ENCODE measurements around the gene LHB. TPM values are rescaled to one million over a fixed set of nuclear protein-coding genes. Genes with fewer than 3 reads are reported as not detected.
"Not testable (repeated sequence)": the region's sequence is repeated elsewhere in the genome, so short reads cannot be mapped to it uniquely, and the experiment has no call there.

The LHB gene
- total and polyA plus RNA-seq, 2 donors: 1.2 TPM; not detected in 1

GRCh38 chr19:49025599-49025998 lies 8.7 kb upstream of the LHB start:
- H3K4me1 ChIP-seq (ENCODE audit: control insufficient read depth in 2 of 2, insufficient read depth in 2 of 2, low read length in 2 of 2); H3K4me3 ChIP-seq (ENCODE audit: low read length in 2 of 2); H3K9me3 ChIP-seq (ENCODE audit: control insufficient read depth in 2 of 2, insufficient read depth in 1 of 2, low read length in 1 of 2); DNase-seq (ENCODE audit: low read depth in 6 of 9, low spot score in 9 of 9); H3K27ac ChIP-seq (ENCODE audit: low read depth in 1 of 2, low read length in 1 of 2); H3K36me3 ChIP-seq (ENCODE audit: control insufficient read depth in 2 of 2, insufficient read depth in 2 of 2, low read length in 1 of 2): not testable (repeated sequence)
- 91% methylated on average over 23 of the region's 23 CpGs for WGBS
- H3K27me3 ChIP-seq (ENCODE audit: control insufficient read depth in 2 of 2, insufficient read depth in 1 of 2, low read length in 1 of 2): peaks cover 0 to 19% of the 10 kb centered on the region in 2 donors

DNA sequence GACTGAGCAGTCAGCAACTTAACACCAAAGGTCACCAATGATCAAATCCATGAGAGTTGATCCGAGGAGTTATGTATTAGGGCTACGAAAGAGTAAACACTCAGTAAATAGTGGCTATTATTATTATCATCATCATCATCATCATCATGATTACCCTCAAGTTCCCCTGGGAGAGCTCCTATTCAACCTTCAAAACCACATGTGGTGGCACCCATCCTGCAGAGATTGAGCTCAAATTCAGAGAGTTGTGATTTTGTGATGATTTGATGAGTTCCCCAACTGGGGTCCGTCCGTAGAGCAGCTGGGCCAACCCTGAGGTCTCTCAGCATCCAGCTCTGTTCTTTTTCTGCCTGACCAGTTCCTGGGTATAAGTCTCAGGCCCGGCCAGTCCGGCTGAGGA lies 8.2 kb upstream of the LHB start:
- peaks cover 4 to 24% of the 10 kb centered on the region in 2 donors for H3K27me3 ChIP-seq (ENCODE audit: control insufficient read depth in 2 of 2, insufficient read depth in 1 of 2, low read length in 1 of 2)
- not testable (repeated sequence) for H3K36me3 ChIP-seq (ENCODE audit: control insufficient read depth in 2 of 2, insufficient read depth in 2 of 2, low read length in 1 of 2); H3K4me3 ChIP-seq (ENCODE audit: low read length in 2 of 2); H3K27ac ChIP-seq (ENCODE audit: low read depth in 1 of 2, low read length in 1 of 2); H3K4me1 ChIP-seq (ENCODE audit: control insufficient read depth in 2 of 2, insufficient read depth in 2 of 2, low read length in 2 of 2); H3K9me3 ChIP-seq (ENCODE audit: control insufficient read depth in 2 of 2, insufficient read depth in 1 of 2, low read length in 1 of 2); DNase-seq (ENCODE audit: low read depth in 6 of 9, low spot score in 9 of 9)
- WGBS: 93% methylated on average over 4 of the region's 6 CpGs

DNA sequence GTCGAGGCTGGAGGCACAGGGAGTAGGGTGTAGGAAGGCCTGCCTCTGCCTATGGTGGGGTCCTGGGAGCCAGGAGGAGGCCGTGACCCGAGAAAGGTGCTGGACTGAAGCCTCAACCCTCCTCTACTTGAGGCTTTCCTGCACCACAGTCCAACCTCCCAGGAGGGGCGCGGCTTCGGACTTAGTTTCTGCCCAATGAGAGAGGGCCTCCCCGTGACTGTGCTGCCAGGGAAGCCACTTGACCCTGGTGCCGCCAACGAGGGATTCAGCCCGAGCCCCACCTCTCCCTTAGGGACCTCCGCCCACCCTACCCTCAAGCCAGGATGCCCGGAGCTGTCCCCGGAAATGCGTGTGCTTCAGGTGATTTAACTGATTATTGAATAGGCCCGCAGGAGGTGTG lies 7.3 kb upstream of the LHB start, which contains the start of gene CGB3:
Gene CGB3, minus strand, starts transcription at position 101 of the 400 bp plus-strand sequence. CDS start 362 bp downstream, outside the sequence.
- not testable (repeated sequence) for H3K9me3 ChIP-seq (ENCODE audit: control insufficient read depth in 2 of 2, insufficient read depth in 1 of 2, low read length in 1 of 2); H3K36me3 ChIP-seq (ENCODE audit: control insufficient read depth in 2 of 2, insufficient read depth in 2 of 2, low read length in 1 of 2); H3K4me3 ChIP-seq (ENCODE audit: low read length in 2 of 2); H3K4me1 ChIP-seq (ENCODE audit: control insufficient read depth in 2 of 2, insufficient read depth in 2 of 2, low read length in 2 of 2); H3K27ac ChIP-seq (ENCODE audit: low read depth in 1 of 2, low read length in 1 of 2); DNase-seq (ENCODE audit: low read depth in 6 of 9, low spot score in 9 of 9)
- 77% methylated on average over 15 of the region's 15 CpGs for WGBS
- H3K27me3 ChIP-seq (ENCODE audit: control insufficient read depth in 2 of 2, insufficient read depth in 1 of 2, low read length in 1 of 2): peaks cover 10 to 32% of the 10 kb centered on the region in 2 donors

DNA sequence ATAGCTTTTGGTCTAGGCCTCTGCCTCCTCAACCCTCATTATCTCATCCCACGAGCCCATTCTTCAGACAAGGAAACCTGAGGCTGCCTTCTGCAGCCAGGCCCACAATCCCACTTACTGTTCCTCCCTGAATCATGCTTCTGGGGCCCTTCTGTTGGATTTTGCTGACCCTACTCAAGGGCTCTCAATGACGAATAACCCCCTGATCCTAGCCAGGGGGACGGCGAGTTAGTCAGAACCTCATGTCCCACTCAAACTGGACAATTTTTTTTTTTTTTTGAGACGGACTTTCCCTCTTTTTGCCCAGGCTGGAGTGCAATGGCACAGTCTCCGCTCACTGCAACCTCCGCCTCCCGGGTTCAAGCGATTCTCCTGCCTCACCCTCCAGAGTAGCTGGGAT lies 5.2 kb upstream of the LHB start:
- Histone ChIP-seq H3K27ac (ENCODE audit: low read depth in 1 of 2, low read length in 1 of 2) (no peak overlapping the region), H3K9me3 (ENCODE audit: control insufficient read depth in 2 of 2, insufficient read depth in 1 of 2, low read length in 1 of 2) (no peaks in the 10 kb centered on the region), H3K36me3 (ENCODE audit: control insufficient read depth in 2 of 2, insufficient read depth in 2 of 2, low read length in 1 of 2) (no peaks in the 10 kb centered on the region), H3K27me3 (ENCODE audit: control insufficient read depth in 2 of 2, insufficient read depth in 1 of 2, low read length in 1 of 2) (peaks cover 16 to 53% of the 10 kb centered on the region in 2 donors), H3K4me1 (ENCODE audit: control insufficient read depth in 2 of 2, insufficient read depth in 2 of 2, low read length in 2 of 2) (peaks cover 3 to 14% of the 10 kb centered on the region in 2 donors), H3K4me3 (ENCODE audit: low read length in 2 of 2) (no peak overlapping the region)
- WGBS: 96% methylated on average over 9 of the region's 9 CpGs
- DNase-seq (ENCODE audit: low read depth in 6 of 9, low spot score in 9 of 9): no peak

DNA sequence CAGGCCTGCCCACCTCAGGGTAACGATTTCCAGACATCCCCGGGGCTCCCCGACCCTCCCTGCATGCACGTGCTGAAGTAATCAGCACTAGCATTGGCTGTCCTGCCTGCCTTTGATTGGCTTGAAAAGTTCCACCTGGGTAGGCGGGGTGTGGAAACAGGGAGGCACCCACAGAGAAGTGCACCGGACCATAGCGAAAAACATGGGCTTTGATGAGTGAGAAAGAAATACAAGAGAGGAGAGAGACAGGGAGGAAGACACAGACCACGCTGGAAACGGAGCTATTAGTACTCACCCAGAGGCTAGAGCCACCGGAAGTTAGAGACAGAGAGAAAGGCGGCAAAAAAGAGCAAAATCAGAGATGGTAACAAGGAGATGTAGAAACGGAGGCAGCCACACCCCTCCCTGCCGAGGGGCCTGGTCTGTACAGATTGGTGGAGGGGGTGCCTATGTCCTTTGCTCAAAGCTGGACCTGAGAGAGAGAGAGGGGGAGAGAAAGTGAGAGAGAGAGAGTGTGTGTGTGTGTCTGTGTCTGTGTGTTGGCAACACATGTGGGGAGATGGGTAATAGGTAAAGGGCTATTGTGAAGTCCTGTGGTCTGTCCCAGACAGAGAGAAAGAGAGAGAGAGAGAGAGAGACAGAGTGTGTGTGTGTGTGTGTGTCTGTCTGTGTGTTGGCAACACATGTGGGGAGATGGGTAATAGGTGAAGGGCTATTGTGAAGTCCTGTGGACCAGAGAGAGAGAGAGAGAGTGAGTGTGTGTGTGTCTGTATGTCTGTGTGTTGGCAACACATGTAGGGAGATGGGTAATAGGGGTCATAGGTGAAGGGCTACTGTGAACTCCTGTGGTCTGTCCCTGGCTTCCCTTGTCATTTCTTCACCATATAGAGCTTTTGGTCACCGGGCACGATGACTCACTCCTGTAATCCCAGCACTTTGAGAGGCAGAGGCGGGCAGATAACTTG lies 4.3 kb upstream of the LHB start:
- H3K4me1 ChIP-seq (ENCODE audit: control insufficient read depth in 2 of 2, insufficient read depth in 2 of 2, low read length in 2 of 2): peaks cover 3 to 14% of the 10 kb centered on the region in 2 donors
- no peak overlapping the region for H3K4me3 ChIP-seq (ENCODE audit: low read length in 2 of 2)
- no peak for DNase-seq (ENCODE audit: low read depth in 6 of 9, low spot score in 9 of 9)
- no peak overlapping the region for H3K27ac ChIP-seq (ENCODE audit: low read depth in 1 of 2, low read length in 1 of 2)
- 56% methylated on average over 16 of the region's 16 CpGs for WGBS
- H3K9me3 ChIP-seq (ENCODE audit: control insufficient read depth in 2 of 2, insufficient read depth in 1 of 2, low read length in 1 of 2): no peaks in the 10 kb centered on the region
- H3K27me3 ChIP-seq (ENCODE audit: control insufficient read depth in 2 of 2, insufficient read depth in 1 of 2, low read length in 1 of 2): peaks cover 16 to 54% of the 10 kb centered on the region in 2 donors
- peaks cover under 1 to 3% of the 10 kb centered on the region in 2 donors for H3K36me3 ChIP-seq (ENCODE audit: control insufficient read depth in 2 of 2, insufficient read depth in 2 of 2, low read length in 1 of 2)

DNA sequence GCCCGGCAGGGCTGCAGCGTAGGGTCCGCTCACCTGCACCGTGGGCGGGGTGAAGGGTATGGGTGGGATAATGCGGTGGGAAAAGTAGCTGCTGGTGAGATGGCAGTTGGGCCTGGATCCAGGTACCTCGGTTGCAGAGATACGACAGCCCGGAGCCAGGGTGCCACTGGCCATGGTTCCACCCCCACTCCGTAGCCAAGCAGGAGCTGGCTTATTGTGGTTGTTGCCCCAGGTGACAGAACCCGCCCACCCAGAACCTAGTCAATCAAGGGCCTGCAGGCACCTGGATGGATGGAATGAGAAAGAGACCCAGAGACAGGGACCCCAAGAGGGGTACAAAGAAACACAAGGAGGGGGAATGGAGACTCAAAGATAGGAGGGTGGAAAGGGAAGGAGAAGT lies 3.5 kb upstream of the LHB start:
- no peak for DNase-seq (ENCODE audit: low read depth in 6 of 9, low spot score in 9 of 9)
- 87% methylated on average over 11 of the region's 11 CpGs for WGBS

GRCh38 chr19:49019242-49019932 lies 2.5 kb upstream of the LHB start:
- peaks cover 13 to 21% of the 10 kb centered on the region in 2 donors for H3K36me3 ChIP-seq (ENCODE audit: control insufficient read depth in 2 of 2, insufficient read depth in 2 of 2, low read length in 1 of 2)
- no peak overlapping the region for H3K27ac ChIP-seq (ENCODE audit: low read depth in 1 of 2, low read length in 1 of 2)
- peaks cover 3 to 14% of the 10 kb centered on the region in 2 donors for H3K4me1 ChIP-seq (ENCODE audit: control insufficient read depth in 2 of 2, insufficient read depth in 2 of 2, low read length in 2 of 2)
- no peaks in the 10 kb centered on the region for H3K9me3 ChIP-seq (ENCODE audit: control insufficient read depth in 2 of 2, insufficient read depth in 1 of 2, low read length in 1 of 2)
- 19% methylated on average over 41 of the region's 41 CpGs for WGBS
- peak overlapping the region in 1 of 2 donors; percentile 32 for H3K4me3 ChIP-seq (ENCODE audit: low read length in 2 of 2)
- H3K27me3 ChIP-seq (ENCODE audit: control insufficient read depth in 2 of 2, insufficient read depth in 1 of 2, low read length in 1 of 2): peaks cover 16 to 54% of the 10 kb centered on the region in 2 donors
- peak in 2 of 9 donors; percentile 21 to 39 for DNase-seq (ENCODE audit: low read depth in 6 of 9, low spot score in 9 of 9)

More for the DNA sequence above, 3.5 kb upstream of the LHB start:
- Histone ChIP-seq H3K4me3 (ENCODE audit: low read length in 2 of 2) (no peak overlapping the region), H3K9me3 (ENCODE audit: control insufficient read depth in 2 of 2, insufficient read depth in 1 of 2, low read length in 1 of 2) (no peaks in the 10 kb centered on the region), H3K27ac (ENCODE audit: low read depth in 1 of 2, low read length in 1 of 2) (no peak overlapping the region), H3K36me3 (ENCODE audit: control insufficient read depth in 2 of 2, insufficient read depth in 2 of 2, low read length in 1 of 2) (peaks cover 10 to 12% of the 10 kb centered on the region in 2 donors), H3K27me3 (ENCODE audit: control insufficient read depth in 2 of 2, insufficient read depth in 1 of 2, low read length in 1 of 2) (peaks cover 16 to 54% of the 10 kb centered on the region in 2 donors), H3K4me1 (ENCODE audit: control insufficient read depth in 2 of 2, insufficient read depth in 2 of 2, low read length in 2 of 2) (peaks cover 3 to 14% of the 10 kb centered on the region in 2 donors)

GRCh38 chr19:49018388-49019241 lies 1.7 kb upstream of the LHB start:
- H3K4me3 ChIP-seq (ENCODE audit: low read length in 2 of 2): peak overlapping the region in 1 of 2 donors; percentile 47
- H3K36me3 ChIP-seq (ENCODE audit: control insufficient read depth in 2 of 2, insufficient read depth in 2 of 2, low read length in 1 of 2): peaks cover 13 to 25% of the 10 kb centered on the region in 2 donors
- H3K27me3 ChIP-seq (ENCODE audit: control insufficient read depth in 2 of 2, insufficient read depth in 1 of 2, low read length in 1 of 2): peaks cover 16 to 54% of the 10 kb centered on the region in 2 donors
- WGBS: 8% methylated on average over 50 of the region's 50 CpGs
- H3K4me1 ChIP-seq (ENCODE audit: control insufficient read depth in 2 of 2, insufficient read depth in 2 of 2, low read length in 2 of 2): peaks cover 3 to 14% of the 10 kb centered on the region in 2 donors
- DNase-seq (ENCODE audit: low read depth in 6 of 9, low spot score in 9 of 9): peak in 1 of 9 donors; percentile 18
- not testable (repeated sequence) for H3K27ac ChIP-seq (ENCODE audit: low read depth in 1 of 2, low read length in 1 of 2); H3K9me3 ChIP-seq (ENCODE audit: control insufficient read depth in 2 of 2, insufficient read depth in 1 of 2, low read length in 1 of 2)

Measured in thymus (tissue), 11 donors.